HG02970 (cell line): ENCODE results near the gene PLXNA3.

ENCODE experiments used
- ATAC-seq: cut with Tn5 transposase; IDR thresholded peaks from one replicate; pipeline ENCODE4 v1.9.1; 2021; ENCODE audit warnings: mild to moderate bottlenecking, moderate library complexity, moderate number of reproducible peaks; ENCODE audit not compliant: unreplicated experiment, low FRiP score

Gene PLXNA3

GRCh38 chrX:154452823-154453222 is 5.3 kb upstream of the PLXNA3 start:
- ATAC-seq = no peak

- peak; percentile 31 for ATAC-seq
Measured at GRCh38 chrX:154457491-154458115, 478 bp upstream of the PLXNA3 start.

GRCh38 chrX:154458954-154459778 is 1.1 kb downstream of the PLXNA3 start:
- no peak for ATAC-seq

GRCh38 chrX:154459832-154460231 is 1.8 kb downstream of the PLXNA3 start:
- no peak for ATAC-seq

- no peak for ATAC-seq
Measured at GRCh38 chrX:154460326-154460725, 2.2 kb downstream of the PLXNA3 start.

GRCh38 chrX:154462396-154462795 is 4.3 kb downstream of the PLXNA3 start:
- ATAC-seq = no peak

- no peak for ATAC-seq
Measured at GRCh38 chrX:154463611-154464220, 5.6 kb downstream of the PLXNA3 start.

GRCh38 chrX:154464806-154465365 is 6.8 kb downstream of the PLXNA3 start:
- ATAC-seq = no peak

- no peak for ATAC-seq
Measured at GRCh38 chrX:154465601-154466000, 7.5 kb downstream of the PLXNA3 start.

- no peak for ATAC-seq
Measured at GRCh38 chrX:154466036-154466435, 8.0 kb downstream of the PLXNA3 start.

GRCh38 chrX:154466907-154467306 is 8.8 kb downstream of the PLXNA3 start:
- no peak for ATAC-seq

GRCh38 chrX:154467556-154467955 is 9.5 kb downstream of the PLXNA3 start:
- ATAC-seq = no peak

- ATAC-seq = no peak
Measured at GRCh38 chrX:154468217-154468616, 10.1 kb downstream of the PLXNA3 start.

- no peak for ATAC-seq
Measured at GRCh38 chrX:154469114-154469513, 11.0 kb downstream of the PLXNA3 start.

- no peak for ATAC-seq
Measured at GRCh38 chrX:154469880-154470279, 11.8 kb downstream of the PLXNA3 start.

- no peak for ATAC-seq
Measured at GRCh38 chrX:154470434-154470833, 12.4 kb downstream of the PLXNA3 start.

GRCh38 chrX:154470914-154471568 is 13.0 kb downstream of the PLXNA3 start:
- ATAC-seq = no peak

GRCh38 chrX:154471839-154472684 is 14.0 kb downstream of the PLXNA3 start:
- ATAC-seq = no peak

GRCh38 chrX:154472685-154473632 is 14.9 kb downstream of the PLXNA3 start:
- no peak for ATAC-seq
